Keratinocyte (primary cell): ENCODE data around the gene MX1. TPM values are rescaled to one million over a fixed set of nuclear protein-coding genes. Genes with fewer than 3 reads are reported as not detected.

Source experiments
- DNase-seq: peaks from one replicate; pipeline ENCODE4 v3.0.0-alpha.2; 2011; ENCODE audit warnings: low read depth, missing footprints, low spot score
- FAIRE-seq: peaks from 2 replicates; lab custom pipeline; 2011; peaks lifted over from hg19 to GRCh38; lab: Jason Lieb, UNC
- H2AFZ ChIP-seq: 2 replicates; pipeline ENCODE4 v1.6.0; 2012; ENCODE audit warnings: low read length, control low read depth, inconsistent platforms; ENCODE audit not compliant: control insufficient read depth
- H3K27ac ChIP-seq: 2 replicates; pipeline ENCODE4 v1.5.1; 2011; ENCODE audit warnings: low read length; ENCODE audit not compliant: control insufficient read depth, insufficient read depth
- H3K27me3 ChIP-seq: 3 replicates; pipeline ENCODE4 v1.6.0; 2011; ENCODE audit warnings: low read length; ENCODE audit not compliant: control insufficient read depth, insufficient read depth; ENCODE audit errors: extremely low read depth
- H3K36me3 ChIP-seq, 2 experiments: 2 replicates in 1 of 2; 3 replicates in 1 of 2; pipeline ENCODE4 v1.5.1; 2011; ENCODE audit warnings: low read length in 2 of 2, mild to moderate bottlenecking in 1 of 2; ENCODE audit not compliant: control insufficient read depth in 2 of 2, insufficient read depth in 2 of 2; ENCODE audit errors: extremely low read depth in 1 of 2
- H3K4me1 ChIP-seq: 3 replicates; pipeline ENCODE4 v1.5.1; 2011; ENCODE audit warnings: low read length; ENCODE audit not compliant: control insufficient read depth, insufficient read depth; ENCODE audit errors: extremely low read depth
- H3K4me2 ChIP-seq: 3 replicates; pipeline ENCODE4 v1.6.0; 2011; ENCODE audit warnings: low read depth, low read length; ENCODE audit not compliant: control insufficient read depth, insufficient read depth; ENCODE audit errors: extremely low read depth
- H3K4me3 ChIP-seq, 3 experiments: fragments of 200-600 bp in 1 of 3; sonication (generic) in 1 of 3; 2 replicates in 2 of 3; 3 replicates in 1 of 3; pipeline ENCODE4 v1.5.1; 2011 to 2016; ENCODE audit warnings: low read length in 3 of 3, mild to moderate bottlenecking in 3 of 3, control low read depth in 2 of 3, inconsistent platforms in 1 of 3, low read depth in 1 of 3, mixed read lengths in 1 of 3, mixed run types in 1 of 3, moderate library complexity in 1 of 3; ENCODE audit not compliant: control insufficient read depth in 2 of 3, insufficient read depth in 2 of 3; ENCODE audit errors: extremely low read depth in 1 of 3
- H3K79me2 ChIP-seq: 2 replicates; pipeline ENCODE4 v1.6.0; 2012; ENCODE audit warnings: low read length; ENCODE audit not compliant: control insufficient read depth, insufficient read depth
- H3K9ac ChIP-seq: 3 replicates; pipeline ENCODE4 v1.6.0; 2011; ENCODE audit warnings: low read length; ENCODE audit not compliant: control insufficient read depth, insufficient read depth; ENCODE audit errors: extremely low read depth
- H3K9me1 ChIP-seq: 3 replicates; pipeline ENCODE4 v1.6.0; 2011; ENCODE audit warnings: low read length; ENCODE audit not compliant: control insufficient read depth, insufficient read depth; ENCODE audit errors: extremely low read depth
- H3K9me3 ChIP-seq: 2 replicates; pipeline ENCODE4 v1.5.1; 2012; ENCODE audit warnings: low read depth, low read length; ENCODE audit not compliant: control insufficient read depth
- H4K20me1 ChIP-seq: 3 replicates; pipeline ENCODE4 v1.6.0; 2011; ENCODE audit warnings: low read length; ENCODE audit not compliant: control insufficient read depth, insufficient read depth; ENCODE audit errors: extremely low read depth
- CTCF ChIP-seq, 3 experiments: IDR thresholded peaks in 1 of 3; conservative IDR thresholded peaks in 1 of 3; optimal IDR thresholded peaks in 1 of 3; 2 replicates in 2 of 3; 3 replicates in 1 of 3; pipeline versions ENCODE3 to v1.5.1; 2011; ENCODE audit warnings: low read length in 3 of 3, mild to moderate bottlenecking in 3 of 3, moderate library complexity in 2 of 3, control low read depth in 1 of 3, inconsistent platforms in 1 of 3; ENCODE audit not compliant: insufficient read depth in 2 of 3; ENCODE audit errors: extremely low read depth in 1 of 3
- EZH2 ChIP-seq: IDR thresholded peaks from one replicate; pipeline ENCODE4 v1.6.1; 2012; ENCODE audit warnings: inconsistent platforms, mild to moderate bottlenecking, low read length, moderate library complexity
- dilution Hi-C: fragments of 300-500 bp; cut with MboI; formaldehyde crosslinking; loops from one replicate; pipeline ENCODE4 v1.7.0; 2020; ENCODE audit warnings: low sequenced_read_pairs; ENCODE audit not compliant: extremely low pct_ligation_motif_present
- polyA plus RNA-seq, 5 experiments: library from polyadenylated mRNA; depleted of rRNA in 3 of 5; stranded (reverse) in 3 of 5; stranded (forward) in 1 of 5; unstranded in 1 of 5; fragments of >200 nt; gene quantifications; 1 replicate in 1 of 5; 2 replicates in 3 of 5; 3 replicates in 1 of 5; pipeline versions ENCODE4 v1.2.1 to v1.2.3, GENCODE V29; 2011 to 2012; ENCODE audit warnings: missing spikeins in 2 of 5, low read depth in 1 of 5, low replicate concordance in 1 of 5

Gene MX1
- polyA plus RNA-seq, 1 donor (not counting 4 experiments of a cell fraction or from before 2014, with no cell fraction given): 151 TPM

DNA sequence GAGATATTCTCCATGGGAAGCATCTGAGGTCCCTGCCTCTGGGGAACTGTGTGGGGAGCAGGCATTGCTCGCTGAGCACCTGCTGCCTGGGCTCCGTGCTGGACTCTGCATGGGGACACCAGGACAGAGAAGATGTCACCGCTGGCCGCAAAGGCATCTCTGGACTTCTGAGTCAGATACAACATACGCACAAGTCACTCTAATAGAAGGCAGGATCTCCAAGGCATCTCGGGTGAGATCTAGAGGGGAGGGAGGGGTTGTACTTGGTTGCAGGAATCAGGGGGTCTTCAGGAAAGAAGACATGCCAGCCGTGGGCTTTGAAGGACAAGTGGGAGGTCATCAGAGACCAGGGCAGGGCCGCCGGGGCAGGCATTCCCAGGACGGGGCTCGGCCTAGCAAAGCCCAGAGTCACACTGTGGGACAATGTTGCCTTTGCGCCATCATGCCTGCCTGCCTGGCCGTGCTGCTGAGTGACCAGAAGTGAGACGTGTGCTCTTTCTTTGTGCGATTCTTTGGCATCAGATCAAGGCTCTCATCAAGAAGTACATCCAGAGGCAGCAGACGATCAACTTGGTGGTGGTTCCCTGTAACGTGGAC lies 35.9 kb upstream of the MX1 start:
- no peak for TF ChIP-seq CTCF (optimal IDR thresholded peaks at IDR 0.05 in 1 of 3, IDR thresholded peaks at IDR 0.05 in 1 of 3, conservative IDR thresholded peaks at IDR 0.05 in 1 of 3; ENCODE audit: extremely low read depth in 1 of 3, insufficient read depth in 2 of 3, low read length in 3 of 3)
- TF ChIP-seq EZH2: no peak
- DNase-seq (no peak), FAIRE-seq (no peak)
- H3K9me1 ChIP-seq: no peaks in the 10 kb centered on the region
- H3K4me3 ChIP-seq: no peak overlapping the region
- no peaks in the 10 kb centered on the region for H3K4me1 ChIP-seq
- H3K36me3 ChIP-seq: no peaks in the 10 kb centered on the region
- H3K79me2 ChIP-seq: no peaks in the 10 kb centered on the region
- H3K4me2 ChIP-seq: no peak overlapping the region
- dilution Hi-C loops: no loop called here
- no peak overlapping the region for H3K9ac ChIP-seq
- no peaks in the 10 kb centered on the region for H4K20me1 ChIP-seq
- no peak overlapping the region for H3K27ac ChIP-seq
- H2AFZ ChIP-seq: no peak overlapping the region
- no peaks in the 10 kb centered on the region for H3K9me3 ChIP-seq
- H3K27me3 ChIP-seq: peaks cover 4% of the 10 kb centered on the region

GRCh38 chr21:41393876-41394465 lies 32.1 kb upstream of the MX1 start:
- no peaks in the 10 kb centered on the region for H3K36me3 ChIP-seq
- no peaks in the 10 kb centered on the region for H3K9me1 ChIP-seq
- no peaks in the 10 kb centered on the region for H3K9me3 ChIP-seq
- H3K4me2 ChIP-seq: no peak overlapping the region
- FAIRE-seq: no peak
- no peak overlapping the region for H3K4me3 ChIP-seq
- dilution Hi-C loops: no loop called here
- no peaks in the 10 kb centered on the region for H3K79me2 ChIP-seq
- no peak for DNase-seq
- H2AFZ ChIP-seq: no peak overlapping the region
- peaks cover 4% of the 10 kb centered on the region for H3K4me1 ChIP-seq
- no peak for TF ChIP-seq EZH2
- no peak for TF ChIP-seq CTCF (optimal IDR thresholded peaks at IDR 0.05 in 1 of 3, IDR thresholded peaks at IDR 0.05 in 1 of 3, conservative IDR thresholded peaks at IDR 0.05 in 1 of 3; ENCODE audit: extremely low read depth in 1 of 3, insufficient read depth in 2 of 3, low read length in 3 of 3)
- no peak overlapping the region for H3K27ac ChIP-seq
- H3K27me3 ChIP-seq: peaks cover 4% of the 10 kb centered on the region
- H3K9ac ChIP-seq: no peak overlapping the region
- no peaks in the 10 kb centered on the region for H4K20me1 ChIP-seq
